Upper lobe of left lung (tissue), 4 donors: Measurements from ENCODE around the gene IVL.

Experiments used
- EP300 ChIP-seq, 4 donors: sonication (generic); formaldehyde crosslinking; IDR thresholded peaks; one replicate each; pipeline ENCODE4 v1.5.1; 2017; ENCODE audit warnings: antibody characterized with exemption in 4 of 4, control low read depth in 2 of 4
- POLR2A ChIP-seq, 4 donors: fragments of 450-650 bp; IDR thresholded peaks; one replicate each; pipeline ENCODE4 v1.5.1; 2016 to 2017; ENCODE audit warnings: antibody characterized with exemption in 4 of 4, mild to moderate bottlenecking in 2 of 4
- TF ChIP-seq, protein P1 (sequence below), 6 experiments: fragments of 450-650 bp in 4 of 6; fragments of 200-600 bp in 2 of 6; sonication (generic) in 2 of 6; IDR thresholded peaks; one replicate each; pipeline ENCODE4 v1.5.1; 2016 to 2019; ENCODE audit warnings: antibody characterized with exemption in 6 of 6

DNA sequence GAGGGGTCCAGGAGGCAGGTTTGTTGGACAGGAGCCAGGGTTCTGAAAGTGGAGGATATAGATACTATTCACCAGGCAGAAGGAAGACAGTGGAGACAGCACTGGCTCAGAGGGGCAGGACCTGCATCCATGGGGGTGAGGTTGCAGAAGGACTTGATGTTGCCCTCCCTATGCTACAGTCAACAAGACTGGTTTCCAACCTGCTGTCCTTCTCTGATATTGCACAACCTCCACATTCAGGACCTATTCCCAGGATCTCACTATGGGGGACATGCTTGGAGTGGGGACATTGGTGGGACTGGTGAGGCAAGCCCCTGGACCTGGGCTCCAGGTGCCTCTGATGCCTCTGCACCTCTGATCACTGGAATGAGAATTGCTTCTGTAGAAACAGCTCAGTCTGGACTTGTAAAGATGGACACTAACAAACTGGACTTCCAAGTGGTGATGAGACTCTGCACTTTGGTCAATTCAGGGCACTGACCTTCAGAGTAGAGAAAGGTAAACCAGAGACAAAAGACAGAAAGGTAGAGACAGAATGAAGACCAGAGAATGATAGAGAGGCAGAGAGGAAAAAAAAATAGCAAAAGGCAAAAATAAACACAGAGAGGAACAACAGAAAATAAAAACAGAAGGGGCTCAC lies 28.7 kb upstream of the IVL start:
- TF ChIP-seq POLR2A (IDR thresholded peaks at IDR 0.05) (no peak), EP300 (IDR thresholded peaks at IDR 0.05) (no peak)
- TF ChIP-seq, protein P1, sequence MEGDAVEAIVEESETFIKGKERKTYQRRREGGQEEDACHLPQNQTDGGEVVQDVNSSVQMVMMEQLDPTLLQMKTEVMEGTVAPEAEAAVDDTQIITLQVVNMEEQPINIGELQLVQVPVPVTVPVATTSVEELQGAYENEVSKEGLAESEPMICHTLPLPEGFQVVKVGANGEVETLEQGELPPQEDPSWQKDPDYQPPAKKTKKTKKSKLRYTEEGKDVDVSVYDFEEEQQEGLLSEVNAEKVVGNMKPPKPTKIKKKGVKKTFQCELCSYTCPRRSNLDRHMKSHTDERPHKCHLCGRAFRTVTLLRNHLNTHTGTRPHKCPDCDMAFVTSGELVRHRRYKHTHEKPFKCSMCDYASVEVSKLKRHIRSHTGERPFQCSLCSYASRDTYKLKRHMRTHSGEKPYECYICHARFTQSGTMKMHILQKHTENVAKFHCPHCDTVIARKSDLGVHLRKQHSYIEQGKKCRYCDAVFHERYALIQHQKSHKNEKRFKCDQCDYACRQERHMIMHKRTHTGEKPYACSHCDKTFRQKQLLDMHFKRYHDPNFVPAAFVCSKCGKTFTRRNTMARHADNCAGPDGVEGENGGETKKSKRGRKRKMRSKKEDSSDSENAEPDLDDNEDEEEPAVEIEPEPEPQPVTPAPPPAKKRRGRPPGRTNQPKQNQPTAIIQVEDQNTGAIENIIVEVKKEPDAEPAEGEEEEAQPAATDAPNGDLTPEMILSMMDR (IDR thresholded peaks at IDR 0.05), result no peak
